Measurements from ENCODE around the gene CA5A. TPM values are rescaled to one million over a fixed set of nuclear protein-coding genes. Genes with fewer than 3 reads are reported as not detected.
A peak's percentile ranks its signal among the peaks of the same experiment; 100 is the strongest.
"Not testable (repeated sequence)": the region's sequence is repeated elsewhere in the genome, so short reads cannot be mapped to it uniquely, and the experiment has no call there.

CA5A gene
- total RNA-seq, 1 donor from 2014 or later: not detected

DNA sequence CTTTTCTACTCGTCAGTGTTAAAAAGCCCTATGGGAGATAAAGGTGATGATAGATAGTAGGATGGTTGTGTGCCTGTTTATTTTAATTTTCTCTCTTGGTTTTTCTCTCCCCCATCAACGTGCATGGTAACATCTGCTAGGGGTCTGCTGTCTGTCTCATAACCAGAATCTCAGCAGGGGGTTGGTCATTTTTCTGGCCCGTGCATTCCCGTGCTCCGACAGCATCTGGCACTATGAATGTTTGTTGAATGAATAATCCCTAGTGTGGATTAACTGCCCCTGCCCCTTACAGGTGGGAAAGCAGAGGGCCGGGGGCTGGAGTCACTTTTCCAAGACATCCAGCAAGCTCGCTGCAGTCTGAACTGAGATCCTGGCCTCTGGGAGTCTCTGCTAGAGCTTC lies 6.3 kb downstream of the CA5A start:
- ATAC-seq (no peak), DNase-seq (no peak)
- intact Hi-C loops (cut with micrococcal nuclease): no loop called here

DNA sequence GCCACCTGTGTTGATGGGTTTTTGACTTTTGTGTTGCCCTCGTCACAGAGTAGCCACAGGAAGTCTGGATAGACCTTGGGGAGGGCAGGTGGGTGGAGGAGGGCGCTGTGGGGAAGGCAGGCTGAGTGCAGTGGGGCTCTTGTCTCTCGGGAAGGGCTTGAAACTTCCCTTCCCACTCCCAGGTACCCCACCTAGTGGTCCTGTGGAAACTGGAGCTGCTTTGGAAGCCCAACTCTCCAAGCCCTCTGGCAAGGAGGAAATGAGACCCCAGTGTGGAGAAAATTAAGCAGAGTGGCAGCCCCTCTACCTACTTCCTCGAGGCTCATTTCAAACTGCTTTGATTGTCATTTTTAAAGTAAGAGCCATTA lies 9.2 kb downstream of the CA5A start:
- intact Hi-C loops (cut with micrococcal nuclease): no loop called here
- no peak for ATAC-seq
- no peak for DNase-seq

DNA sequence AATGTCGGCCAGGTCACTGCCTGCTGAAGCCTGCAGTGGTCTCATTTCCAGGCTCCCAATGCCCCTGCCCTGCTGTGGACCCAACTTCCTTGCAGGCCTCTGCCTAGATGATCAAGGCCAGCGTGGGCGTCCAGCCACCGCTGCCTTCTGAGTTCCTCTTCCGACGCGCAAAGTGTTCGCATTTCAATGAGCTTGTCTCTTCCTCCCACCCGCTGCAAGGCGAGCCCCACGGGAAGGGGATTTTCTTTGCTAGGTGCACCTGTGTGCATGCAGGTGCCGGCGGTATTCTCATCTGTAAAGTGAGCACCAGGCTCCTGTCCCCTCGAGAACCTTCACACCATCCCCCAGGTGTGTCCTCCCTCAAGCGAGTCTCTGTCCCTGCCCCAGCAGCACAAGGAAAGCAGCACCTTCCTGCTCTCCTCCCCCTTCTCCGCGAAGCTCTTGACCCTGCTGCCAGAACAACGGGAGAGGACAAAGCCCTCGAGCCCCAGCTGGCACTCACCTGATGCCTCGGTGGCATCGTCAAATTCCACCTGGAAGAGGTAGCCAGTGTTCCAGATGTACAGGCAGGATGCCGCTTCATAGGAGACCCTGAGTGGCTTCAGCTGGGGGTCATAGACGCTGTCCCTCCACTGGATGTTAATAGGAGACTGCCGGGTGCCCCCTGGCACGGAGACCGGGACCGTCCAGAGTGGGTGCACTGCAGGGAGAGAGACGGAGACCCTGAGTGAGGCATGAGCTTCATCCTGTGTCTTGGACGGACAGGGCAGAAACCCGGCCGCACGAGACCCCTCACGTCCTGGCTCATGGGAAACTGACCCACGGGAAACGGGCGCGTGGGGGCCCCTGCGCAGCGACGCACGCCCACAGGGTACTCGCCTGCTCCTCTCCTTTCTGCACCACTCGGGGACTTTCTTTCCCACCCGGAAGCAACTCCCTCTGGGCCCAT lies 9.8 kb downstream of the CA5A start:
- DNase-seq: no peak
- intact Hi-C loops (cut with micrococcal nuclease): no loop called here
- ATAC-seq: no peak

DNA sequence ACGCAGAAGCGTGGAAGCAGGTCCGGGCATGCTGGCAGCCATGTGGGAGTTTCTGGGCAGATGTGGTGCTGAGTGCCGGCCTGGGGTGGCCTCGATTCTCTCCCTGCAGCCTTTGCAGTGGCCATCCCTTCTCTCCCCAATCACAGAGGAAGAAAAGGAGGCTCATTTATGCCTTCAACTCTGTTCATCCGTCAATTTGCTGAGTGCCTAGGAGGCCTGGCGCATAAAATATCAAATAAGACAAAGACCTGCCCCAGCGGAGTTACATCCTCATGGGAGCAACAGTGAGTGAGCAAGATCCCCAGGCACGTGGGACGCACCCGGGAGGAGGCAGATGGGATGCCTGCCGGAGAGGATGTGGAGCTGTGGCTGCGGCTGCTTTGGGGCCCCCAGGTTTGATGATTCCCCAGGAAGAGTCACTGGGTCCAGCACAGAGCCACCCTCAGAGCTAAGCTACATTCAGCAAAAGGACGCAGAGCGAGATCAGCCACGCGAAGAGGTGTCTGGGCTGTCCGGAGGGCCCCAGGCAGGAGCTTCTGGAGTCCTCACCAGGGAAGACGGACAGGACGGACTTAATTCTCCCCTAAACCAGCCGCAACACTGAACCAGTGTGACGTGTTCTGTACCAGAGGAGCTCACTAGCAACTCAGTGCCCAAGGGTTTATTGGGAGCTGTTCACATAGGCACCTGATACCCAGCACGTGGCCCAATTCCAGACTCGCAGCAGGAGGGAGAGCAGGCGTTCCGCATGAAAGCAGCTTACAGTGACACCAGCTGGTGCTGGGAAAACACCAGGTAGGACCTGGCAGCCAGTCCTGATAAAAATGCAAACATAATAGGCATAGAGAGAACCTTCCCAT lies 11.3 kb downstream of the CA5A start:
- ATAC-seq: peak; percentile 57
- intact Hi-C loops (cut with micrococcal nuclease): no loop called here
- DNase-seq: no peak

DNA sequence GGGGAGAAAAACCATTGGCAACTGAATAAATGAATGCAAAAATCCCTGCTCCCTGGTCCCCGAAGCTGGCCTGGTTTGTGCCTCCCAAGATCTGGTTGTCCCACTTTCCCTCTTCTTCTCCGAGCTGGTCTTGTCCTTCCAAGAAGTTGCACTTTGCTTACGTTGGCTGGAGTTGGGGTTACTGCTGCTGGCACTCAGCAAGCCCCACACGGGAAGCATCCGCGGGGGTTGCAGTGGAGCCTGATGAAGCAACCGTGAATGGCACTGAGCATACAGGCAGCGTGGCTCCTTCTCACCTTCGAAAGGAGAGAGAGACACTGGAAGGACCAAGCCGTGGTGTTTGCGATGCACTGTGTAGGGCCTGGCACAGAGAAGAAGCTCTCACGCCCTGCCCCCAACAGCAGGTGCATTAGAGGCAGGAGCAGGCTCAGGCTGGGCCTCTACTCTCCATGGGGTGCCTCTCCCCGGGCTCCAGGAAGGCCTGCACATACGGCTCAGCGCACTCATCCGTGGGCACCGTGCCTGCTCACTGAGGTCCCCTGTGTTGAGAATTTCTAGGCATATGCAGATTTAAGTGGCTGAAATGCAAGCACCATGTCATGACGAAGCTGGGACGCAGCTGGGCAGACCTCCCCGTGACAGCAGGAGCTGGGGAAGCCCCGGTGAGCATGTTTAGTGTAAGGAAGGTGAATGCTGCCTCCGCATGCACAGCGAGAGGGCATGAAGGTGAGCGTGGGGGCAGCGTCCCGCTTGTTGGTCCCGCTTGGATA lies 12.1 kb downstream of the CA5A start:
- intact Hi-C loops (cut with micrococcal nuclease): no loop called here
- no peak for ATAC-seq
- no peak for DNase-seq

DNA sequence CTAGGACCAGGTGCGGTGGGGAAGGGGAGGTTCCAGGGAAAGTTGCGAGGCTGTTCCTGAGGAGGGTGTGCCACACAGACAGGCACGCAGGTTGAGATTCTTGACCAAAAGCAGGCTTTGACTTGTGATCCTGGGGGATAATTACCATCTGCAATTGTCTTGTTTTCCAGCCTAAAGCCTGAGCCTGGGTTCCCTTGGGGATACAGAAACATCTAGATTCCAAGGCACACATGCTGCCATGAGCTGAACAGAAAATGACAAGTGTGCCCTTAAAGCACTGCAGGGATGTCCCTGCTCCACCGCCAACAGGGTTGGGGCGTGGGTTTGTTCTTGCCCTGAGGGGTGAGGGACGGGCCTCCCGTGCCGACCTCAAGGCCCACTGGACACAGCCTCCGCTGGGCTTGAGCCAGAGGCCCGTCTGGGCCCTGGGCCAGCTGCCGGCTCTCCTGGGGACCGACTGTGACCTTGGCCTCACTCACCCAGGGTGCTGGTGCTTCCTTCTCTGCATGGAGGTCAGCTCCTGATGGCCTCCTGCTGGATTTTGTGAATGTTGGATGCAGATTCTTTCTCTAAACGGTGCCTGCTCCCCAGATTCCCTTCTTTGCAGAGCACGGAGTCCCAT lies 14.0 kb downstream of the CA5A start:
- ATAC-seq (peak; percentile 75), DNase-seq (peak; percentile 74)

DNA sequence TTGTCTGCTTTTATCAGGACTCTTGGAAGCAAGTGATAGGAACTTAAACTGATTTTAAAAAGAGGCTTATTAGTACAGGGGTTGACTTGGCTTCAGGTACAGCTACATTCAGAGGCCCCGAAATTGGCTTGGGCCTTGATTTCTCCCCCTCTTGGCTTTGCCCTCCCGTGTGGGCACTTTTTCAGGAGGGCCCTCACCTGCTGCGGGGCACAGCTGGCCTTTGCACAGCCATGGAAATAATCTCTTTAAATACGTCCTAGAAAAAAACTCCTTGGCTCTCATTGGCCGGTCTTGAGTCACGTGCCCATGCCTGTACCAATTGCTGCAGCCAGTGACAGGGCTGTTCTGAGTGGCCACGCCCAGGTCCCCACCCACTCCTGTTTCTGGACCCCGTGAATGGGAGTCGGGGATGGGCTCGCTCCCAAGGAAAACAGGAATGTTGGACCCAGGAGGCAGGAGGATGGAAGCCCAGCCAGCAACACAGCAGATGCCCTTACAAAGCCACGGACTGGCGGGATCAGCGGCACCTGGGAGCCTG lies 15.0 kb downstream of the CA5A start:
- intact Hi-C loops (cut with micrococcal nuclease): no loop called here
- DNase-seq (no peak), ATAC-seq (no peak)

More for the DNA sequence above, 14.0 kb downstream of the CA5A start:
- intact Hi-C loops (cut with micrococcal nuclease): no loop called here

DNA sequence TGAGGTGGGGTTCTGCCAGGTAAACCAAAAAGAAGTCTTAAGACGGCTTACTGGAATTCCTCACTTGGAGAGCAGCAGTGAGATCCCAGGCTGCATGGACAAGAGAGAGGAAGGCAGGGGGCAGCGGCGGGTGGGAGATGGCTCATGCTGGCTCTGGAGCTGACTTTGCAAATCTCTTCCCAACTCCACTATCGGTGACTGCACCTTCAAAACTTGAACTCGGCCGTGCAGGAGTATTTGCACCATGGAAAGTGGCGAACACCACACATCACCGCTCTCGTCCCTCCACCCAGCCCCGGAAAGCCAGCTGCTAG lies 16.7 kb downstream of the CA5A start:
- intact Hi-C loops (cut with micrococcal nuclease): no loop called here
- DNase-seq (no peak), ATAC-seq (no peak)

DNA sequence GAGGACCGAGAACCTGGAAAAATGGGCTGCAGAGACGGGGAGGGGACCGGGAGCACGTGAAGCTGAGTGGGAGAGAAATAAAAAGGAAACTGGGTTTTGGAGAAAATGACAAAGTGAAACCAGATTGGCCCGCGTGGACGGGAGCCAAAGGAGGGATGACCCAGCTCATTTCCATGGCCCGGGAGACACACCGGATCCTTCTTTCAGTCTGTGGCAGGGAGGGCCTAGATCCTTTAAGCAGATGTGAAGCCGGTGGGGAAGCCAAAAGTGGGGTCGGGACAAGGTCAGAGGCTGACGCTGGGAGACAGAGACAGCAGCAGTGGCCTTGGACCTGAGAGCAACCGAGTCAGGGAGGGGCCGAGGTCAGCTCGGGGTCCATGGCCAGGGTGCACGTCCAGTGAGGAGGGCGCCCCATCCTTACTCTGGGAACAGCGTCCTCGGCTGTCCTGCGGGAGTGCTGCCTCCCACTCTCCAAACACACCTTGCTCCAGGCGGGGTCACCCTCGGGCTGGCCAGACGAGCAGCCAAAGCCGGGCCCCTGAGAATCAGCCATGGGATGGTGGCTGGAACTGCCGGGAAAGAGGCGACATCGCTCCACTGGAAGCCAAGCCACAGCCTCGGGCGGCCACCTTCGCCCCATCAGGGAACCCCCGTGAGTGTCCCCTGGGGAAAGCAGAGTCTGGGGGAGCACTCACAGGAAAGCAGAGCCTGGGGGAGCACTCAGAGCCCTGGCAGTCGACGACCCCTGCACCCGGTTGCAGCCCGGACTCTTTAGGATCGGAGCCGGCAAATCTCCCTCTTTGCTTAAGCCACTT lies 17.3 kb downstream of the CA5A start:
- intact Hi-C loops (cut with micrococcal nuclease): no loop called here
- ATAC-seq (peak; percentile 59), DNase-seq (peak; percentile 72)

DNA sequence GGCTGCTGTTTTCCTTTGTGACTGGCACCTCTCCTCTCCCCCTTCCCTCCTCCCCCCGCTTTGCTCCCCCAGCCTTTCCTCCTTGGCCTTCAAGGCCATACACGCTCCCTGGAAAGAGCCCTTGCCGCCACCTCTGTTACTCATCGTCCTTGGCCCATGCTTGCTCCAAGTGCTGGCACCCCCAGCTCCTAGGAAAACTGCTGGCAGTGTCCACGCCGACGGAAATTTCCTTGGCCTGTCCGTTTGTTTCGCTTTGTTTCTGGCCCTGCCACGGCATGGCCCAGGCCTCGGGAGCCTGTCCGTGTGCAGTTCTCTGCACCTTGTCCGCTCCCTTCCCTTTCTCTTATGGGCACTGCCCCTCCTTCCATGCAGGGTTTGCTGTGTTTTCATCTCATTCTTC lies 18.0 kb downstream of the CA5A start:
- DNase-seq (no peak), ATAC-seq (no peak)
- intact Hi-C loops (cut with micrococcal nuclease): no loop called here

DNA sequence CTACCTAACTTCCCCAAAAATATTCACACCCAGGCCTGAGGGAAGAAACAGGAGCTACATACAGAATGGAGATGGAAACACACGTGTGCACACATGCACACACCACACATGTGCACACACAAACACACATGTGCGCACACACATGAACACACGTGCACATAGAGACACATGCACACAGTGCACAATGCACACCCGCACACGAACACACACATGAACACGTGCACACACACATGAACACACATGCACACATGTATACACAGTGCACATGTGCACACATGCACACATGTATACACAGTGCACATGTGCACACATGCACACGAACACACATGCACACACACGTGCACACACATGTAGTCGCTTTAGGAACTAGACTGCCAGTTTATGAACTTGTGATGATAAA lies 18.8 kb downstream of the CA5A start:
- DNase-seq (no peak), ATAC-seq (no peak)
- intact Hi-C loops (cut with micrococcal nuclease): no loop called here

DNA sequence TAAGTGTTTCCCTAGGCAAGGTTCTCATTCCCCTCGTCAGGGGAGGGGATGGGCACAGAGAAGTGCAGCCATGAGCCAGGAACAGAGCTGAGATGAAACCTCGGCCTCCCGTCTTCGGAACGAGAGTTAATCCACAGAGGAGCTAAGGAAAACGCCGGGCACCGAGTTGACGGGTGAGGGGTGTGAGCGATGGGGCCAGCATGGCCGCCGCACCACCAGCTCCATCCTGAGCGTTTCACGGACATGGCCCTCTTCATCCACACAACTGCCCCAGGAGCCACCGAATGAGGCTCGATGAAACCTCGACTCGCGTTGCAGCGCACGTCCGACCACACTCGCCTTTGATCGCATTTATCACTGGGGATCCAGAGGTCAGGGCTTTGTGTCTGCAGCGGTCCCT lies 21.5 kb downstream of the CA5A start:
- DNase-seq (no peak), ATAC-seq (no peak)
- intact Hi-C loops (cut with micrococcal nuclease): no loop called here

DNA sequence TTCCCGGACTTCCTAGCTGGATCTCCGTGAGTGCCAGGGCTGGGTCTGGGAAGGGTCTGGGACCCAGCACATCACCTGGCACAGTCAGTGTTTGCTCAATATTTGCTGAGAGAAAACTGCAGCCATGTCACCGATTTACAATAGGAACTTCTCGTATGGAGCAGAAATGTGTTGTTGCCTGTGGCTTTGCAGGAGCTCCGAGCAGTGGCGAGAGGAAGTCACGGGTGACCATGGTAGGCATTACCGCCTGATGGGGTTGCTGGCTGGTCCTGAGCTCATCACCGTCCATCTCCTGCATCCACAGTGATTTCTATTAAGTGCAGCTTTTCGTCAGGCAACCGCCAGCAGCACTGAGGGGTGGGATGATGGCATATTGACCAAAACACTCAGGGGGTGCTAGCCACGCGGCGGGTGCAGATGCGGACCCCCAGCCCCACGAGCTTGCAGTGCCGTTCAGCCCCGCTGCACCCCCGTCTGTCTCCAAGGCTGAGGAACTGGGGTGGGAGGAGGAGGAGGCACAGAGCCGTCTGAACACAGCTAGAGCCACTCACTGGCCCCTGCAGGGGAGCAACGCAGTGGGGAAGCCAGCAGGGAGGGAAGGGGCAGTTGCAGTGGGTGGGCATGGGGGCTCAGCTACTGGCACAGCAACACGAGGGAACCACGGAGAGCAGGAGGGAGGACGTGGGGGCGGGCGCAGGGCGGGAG lies 22.2 kb downstream of the CA5A start:
- ATAC-seq; DNase-seq; intact Hi-C loops (cut with micrococcal nuclease): not testable (repeated sequence)

DNA sequence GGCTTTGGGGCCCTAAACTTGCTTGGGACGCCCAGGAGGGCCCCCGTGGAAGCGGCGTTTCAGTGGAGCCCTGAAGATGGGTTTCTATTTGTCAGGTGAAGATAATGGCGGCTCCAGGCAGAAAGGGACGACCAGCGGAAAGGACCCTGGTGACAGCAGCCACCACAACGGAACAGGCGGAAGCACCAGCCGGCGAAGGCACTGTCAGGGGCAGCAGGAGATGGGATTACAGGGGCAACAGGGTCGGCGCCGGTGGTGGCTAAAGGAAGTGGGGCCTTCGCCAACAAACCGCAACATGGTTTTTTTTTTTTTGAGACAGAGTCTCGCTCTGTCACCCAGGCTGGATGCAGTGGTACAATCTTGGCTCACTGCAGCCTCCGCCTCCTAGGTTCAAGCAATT lies 23.6 kb downstream of the CA5A start:
- DNase-seq; ATAC-seq; intact Hi-C loops (cut with micrococcal nuclease): not testable (repeated sequence)

DNA sequence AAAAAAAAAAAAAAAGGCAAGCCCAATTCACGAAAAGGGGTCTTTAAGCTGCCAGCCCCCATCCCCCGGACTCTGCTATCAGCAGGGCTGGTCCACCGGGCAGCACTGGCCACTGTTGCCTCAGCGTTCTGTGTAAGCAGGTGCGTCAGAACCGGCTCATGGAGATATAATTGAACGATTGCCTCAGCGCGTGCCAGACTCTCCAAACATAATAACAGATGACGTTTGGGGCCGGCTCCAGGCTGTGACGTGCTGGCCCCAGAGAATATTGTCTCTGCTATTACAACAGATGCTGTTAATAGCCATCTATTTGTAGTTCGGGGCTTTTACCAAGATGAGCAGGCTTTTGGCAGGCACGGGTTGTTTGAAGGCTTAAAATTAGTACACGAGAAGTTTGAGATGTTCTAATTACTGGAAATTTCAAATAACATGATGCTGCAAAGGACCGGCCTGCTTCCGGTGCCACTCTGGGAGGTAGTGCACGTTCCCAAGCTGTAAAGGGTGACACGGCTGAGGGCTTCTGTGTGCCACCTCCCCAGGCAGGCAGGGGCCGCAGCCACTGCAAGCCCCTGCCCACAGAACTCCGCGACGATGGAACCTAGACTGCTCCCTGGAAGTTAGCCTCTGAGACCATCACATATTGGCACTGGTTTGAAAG lies 25.1 kb downstream of the CA5A start:
- intact Hi-C loops (cut with micrococcal nuclease): not testable (repeated sequence)
- ATAC-seq (peak; percentile 93), DNase-seq (peak; percentile 89)

DNA sequence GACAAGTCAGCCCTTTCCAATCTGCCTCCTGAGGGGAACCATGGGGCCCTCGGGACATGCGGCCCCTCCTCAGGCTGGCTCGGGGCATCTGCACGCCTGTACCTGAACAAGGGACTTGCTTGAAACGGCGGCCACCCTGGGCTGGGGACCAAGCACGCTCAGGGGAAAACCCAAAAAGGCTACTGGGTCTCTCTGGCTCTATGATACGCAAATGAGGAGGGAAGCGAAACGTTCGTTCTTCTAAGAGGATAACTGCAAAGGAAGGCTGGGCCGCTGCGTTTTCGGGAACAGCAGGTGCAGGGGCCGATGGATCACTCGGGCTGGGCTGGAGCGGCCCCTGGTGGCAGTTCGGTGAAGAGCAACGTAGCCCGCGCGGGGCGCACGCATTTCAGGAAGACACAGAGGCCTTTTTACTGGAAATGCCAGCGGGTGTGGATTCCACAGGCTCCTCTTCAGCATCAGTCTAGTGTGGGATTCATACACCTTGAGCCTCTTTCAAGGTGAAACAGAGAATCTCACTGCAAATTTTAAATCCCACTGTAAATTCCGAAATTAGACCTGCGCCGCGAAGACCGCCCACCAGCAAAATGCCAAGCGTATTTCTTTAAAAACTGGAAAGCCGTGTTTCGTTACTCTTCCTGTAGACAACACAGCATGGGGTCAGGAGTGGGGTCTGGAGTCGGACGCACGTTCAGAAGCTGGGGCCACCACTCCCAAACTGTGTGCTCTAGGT lies 27.0 kb downstream of the CA5A start:
- peak; percentile 39 for ATAC-seq
- DNase-seq: peak; percentile 83
- intact Hi-C loops (cut with micrococcal nuclease): not testable (repeated sequence)
